ENCODE results near the gene CDKN1B.

Gene CDKN1B

GRCh38 chr12:12683136-12683697 is 34.0 kb upstream of the CDKN1B start:
- H3K4me3 ChIP-seq (IDR thresholded peaks at IDR 0.05; ENCODE audit: insufficient read depth, low read depth, low read length), result no peak overlapping the region
- no peak for TF ChIP-seq CTCF (conservative IDR thresholded peaks at IDR 0.05; ENCODE audit: low read depth, low read length)
- no peaks in the 10 kb centered on the region for H3K27me3 ChIP-seq (ENCODE audit: insufficient read depth, low read depth)
- H3K79me2 ChIP-seq (ENCODE audit: insufficient read depth, low read depth), result no peaks in the 10 kb centered on the region
- H2AFZ ChIP-seq (ENCODE audit: low read depth), result no peak overlapping the region
- no peak overlapping the region for H3K4me2 ChIP-seq
- no peak overlapping the region for H3K27ac ChIP-seq
- H4K20me1 ChIP-seq (ENCODE audit: insufficient read depth), result no peaks in the 10 kb centered on the region; the same call in 1 of the 2 replicates
- no peak overlapping the region for H3K9ac ChIP-seq
- H3K4me1 ChIP-seq (ENCODE audit: low read depth, poor library complexity, severe bottlenecking), result no peaks in the 10 kb centered on the region
- no peaks in the 10 kb centered on the region for H3K36me3 ChIP-seq (ENCODE audit: insufficient read depth)

GRCh38 chr12:12683725-12684124 is 33.4 kb upstream of the CDKN1B start:
- no peak overlapping the region for H3K4me2 ChIP-seq

GRCh38 chr12:12684375-12685106 is 32.6 kb upstream of the CDKN1B start:
- no peak for TF ChIP-seq CTCF (conservative IDR thresholded peaks at IDR 0.05; ENCODE audit: low read depth, low read length)
- H3K27me3 ChIP-seq (ENCODE audit: insufficient read depth, low read depth), result no peaks in the 10 kb centered on the region
- H4K20me1 ChIP-seq (ENCODE audit: insufficient read depth), result no peaks in the 10 kb centered on the region
- no peaks in the 10 kb centered on the region for H3K4me1 ChIP-seq (ENCODE audit: low read depth, poor library complexity, severe bottlenecking)
- no peaks in the 10 kb centered on the region for H3K79me2 ChIP-seq (ENCODE audit: insufficient read depth, low read depth)
- no peak overlapping the region for H3K4me2 ChIP-seq
- H3K27ac ChIP-seq, result no peak overlapping the region
- H2AFZ ChIP-seq (ENCODE audit: low read depth), result no peak overlapping the region
- no peaks in the 10 kb centered on the region for H3K36me3 ChIP-seq (ENCODE audit: insufficient read depth)
- H3K4me3 ChIP-seq (IDR thresholded peaks at IDR 0.05; ENCODE audit: insufficient read depth, low read depth, low read length), result no peak overlapping the region
- no peak overlapping the region for H3K9ac ChIP-seq

More at GRCh38 chr12:12683725-12684124, 33.4 kb upstream of the CDKN1B start:
- TF ChIP-seq CTCF (conservative IDR thresholded peaks at IDR 0.05; ENCODE audit: low read depth, low read length), result no peak
- no peaks in the 10 kb centered on the region for H3K4me1 ChIP-seq (ENCODE audit: low read depth, poor library complexity, severe bottlenecking)
- no peaks in the 10 kb centered on the region for H3K36me3 ChIP-seq (ENCODE audit: insufficient read depth)
- H3K9ac ChIP-seq, result no peak overlapping the region
- no peaks in the 10 kb centered on the region for H3K79me2 ChIP-seq (ENCODE audit: insufficient read depth, low read depth)
- H3K4me3 ChIP-seq (IDR thresholded peaks at IDR 0.05; ENCODE audit: insufficient read depth, low read depth, low read length), result no peak overlapping the region
- H3K27ac ChIP-seq, result no peak overlapping the region
- H2AFZ ChIP-seq (ENCODE audit: low read depth), result no peak overlapping the region
- no peaks in the 10 kb centered on the region for H4K20me1 ChIP-seq (ENCODE audit: insufficient read depth)
- no peaks in the 10 kb centered on the region for H3K27me3 ChIP-seq (ENCODE audit: insufficient read depth, low read depth)

- H3K36me3 ChIP-seq (ENCODE audit: insufficient read depth), result no peaks in the 10 kb centered on the region
- no peaks in the 10 kb centered on the region for H4K20me1 ChIP-seq (ENCODE audit: insufficient read depth)
- H3K9ac ChIP-seq, result no peak overlapping the region
- H3K27ac ChIP-seq, result no peak overlapping the region
- no peak overlapping the region for H3K4me2 ChIP-seq
- H3K4me1 ChIP-seq (ENCODE audit: low read depth, poor library complexity, severe bottlenecking), result no peaks in the 10 kb centered on the region
- no peaks in the 10 kb centered on the region for H3K27me3 ChIP-seq (ENCODE audit: insufficient read depth, low read depth)
- no peak overlapping the region for H2AFZ ChIP-seq (ENCODE audit: low read depth)
- H3K4me3 ChIP-seq (IDR thresholded peaks at IDR 0.05; ENCODE audit: insufficient read depth, low read depth, low read length), result no peak overlapping the region
- no peaks in the 10 kb centered on the region for H3K79me2 ChIP-seq (ENCODE audit: insufficient read depth, low read depth)
- TF ChIP-seq CTCF (conservative IDR thresholded peaks at IDR 0.05; ENCODE audit: low read depth, low read length), result no peak
Measured at GRCh38 chr12:12685305-12685704, 31.9 kb upstream of the CDKN1B start.
